ENCODE data around the gene EPS8L3.
"Not testable (repeated sequence)": the region's sequence is repeated elsewhere in the genome, so short reads cannot be mapped to it uniquely, and the experiment has no call there.

EPS8L3 gene

GRCh38 chr1:109763646-109764415 is at the start of gene EPS8L3:
TSS of gene EPS8L3 (minus strand) at chr1:109763923. CDS start at chr1:109761749, 2,174 bp downstream.
- H3K4me3 ChIP-seq: no peak within 1 kb of the TSS
- peak within 1 kb of the TSS in 2 of 21 experiments; percentile 55 to 64 for H3K27ac ChIP-seq

GRCh38 chr1:109812691-109813393 is 49.1 kb upstream of the EPS8L3 start:
- Histone ChIP-seq H3K4me3 (no peak overlapping the region), H3K27ac (no peak overlapping the region)

- H3K27ac ChIP-seq: no peak overlapping the region
- no peak overlapping the region for H3K4me3 ChIP-seq
These were observed 45.0 kb upstream of the EPS8L3 start for GRCh38 chr1:109808703-109809102.

- no peak overlapping the region for H3K27ac ChIP-seq
- no peak overlapping the region for H3K4me3 ChIP-seq
These were observed 44.3 kb upstream of the EPS8L3 start for GRCh38 chr1:109807822-109808680.

GRCh38 chr1:109807402-109807801 is 43.7 kb upstream of the EPS8L3 start:
- Histone ChIP-seq H3K27ac (peak overlapping the region in 2 of 21 experiments; percentile 10 to 27), H3K4me3 (no peak overlapping the region)

GRCh38 chr1:109806733-109807400 is 43.1 kb upstream of the EPS8L3 start:
- H3K27ac ChIP-seq: peak overlapping the region in 2 of 21 experiments; percentile 10 to 27
- H3K4me3 ChIP-seq: no peak overlapping the region

- H3K27ac ChIP-seq: no peak overlapping the region
- no peak overlapping the region for H3K4me3 ChIP-seq
These were observed 41.9 kb upstream of the EPS8L3 start for GRCh38 chr1:109805486-109806165.

- Histone ChIP-seq H3K27ac (no peak overlapping the region), H3K4me3 (no peak overlapping the region)
These were observed 40.9 kb upstream of the EPS8L3 start for GRCh38 chr1:109804660-109805059.

GRCh38 chr1:109803901-109804331 is 40.2 kb upstream of the EPS8L3 start:
- Histone ChIP-seq H3K4me3 (no peak overlapping the region), H3K27ac (peak overlapping the region in 7 of 21 experiments; percentile 69 to 88 (median 79))

- Histone ChIP-seq H3K27ac (peak overlapping the region in 16 of 21 experiments; percentile 1 to 88 (median 65)), H3K4me3 (no peak overlapping the region)
These were observed 39.3 kb upstream of the EPS8L3 start for GRCh38 chr1:109802901-109803561.

GRCh38 chr1:109802136-109802900 is 38.6 kb upstream of the EPS8L3 start:
- no peak overlapping the region for H3K4me3 ChIP-seq
- peak overlapping the region in 16 of 21 experiments; percentile 1 to 88 (median 65) for H3K27ac ChIP-seq

GRCh38 chr1:109801791-109802135 is 38.0 kb upstream of the EPS8L3 start:
- H3K27ac ChIP-seq: peak overlapping the region in 12 of 21 experiments; percentile 1 to 88 (median 68)

GRCh38 chr1:109800291-109800690 is 36.6 kb upstream of the EPS8L3 start:
- Histone ChIP-seq H3K27ac (peak overlapping the region in 1 of 21 experiments; percentile 39), H3K4me3 (no peak overlapping the region)

More at GRCh38 chr1:109801791-109802135, 38.0 kb upstream of the EPS8L3 start:
- H3K4me3 ChIP-seq: no peak overlapping the region

GRCh38 chr1:109799445-109799844 is 35.7 kb upstream of the EPS8L3 start:
- Histone ChIP-seq H3K4me3 (no peak overlapping the region), H3K27ac (peak overlapping the region in 1 of 21 experiments; percentile 7)

- peak overlapping the region in 2 of 21 experiments; percentile 4 to 23 for H3K27ac ChIP-seq
- not testable (repeated sequence) for H3K4me3 ChIP-seq
These were observed 33.5 kb upstream of the EPS8L3 start for GRCh38 chr1:109797303-109797595.

GRCh38 chr1:109796484-109797302 is 33.0 kb upstream of the EPS8L3 start:
- H3K4me3 ChIP-seq: no peak overlapping the region
- peak overlapping the region in 4 of 21 experiments; percentile 4 to 35 (median 14) for H3K27ac ChIP-seq

Data from skin epidermis (tissue), 12 donors.